GM18519 (cell line): ENCODE results near the gene CCDC174.

Source experiments
- ATAC-seq: cut with Tn5 transposase; IDR thresholded peaks from one replicate; pipeline ENCODE4 v1.9.1; 2021; ENCODE audit warnings: mild to moderate bottlenecking, moderate library complexity; ENCODE audit not compliant: unreplicated experiment, low FRiP score

CCDC174 gene

GRCh38 chr3:14698601-14699244, 47.2 kb downstream of the CCDC174 start:
- ATAC-seq, result no peak

GRCh38 chr3:14699643-14700042, 48.1 kb downstream of the CCDC174 start:
- no peak for ATAC-seq

- no peak for ATAC-seq
Measured at GRCh38 chr3:14700891-14701290, 49.3 kb downstream of the CCDC174 start.

- no peak for ATAC-seq
Measured at GRCh38 chr3:14701676-14702075, 50.1 kb downstream of the CCDC174 start.

GRCh38 chr3:14703128-14703750, 51.7 kb downstream of the CCDC174 start:
- no peak for ATAC-seq

- ATAC-seq, result no peak
Measured at GRCh38 chr3:14703791-14704190, 52.2 kb downstream of the CCDC174 start.

- no peak for ATAC-seq
Measured at GRCh38 chr3:14706096-14706495, 54.5 kb downstream of the CCDC174 start.

- ATAC-seq, result no peak
Measured at GRCh38 chr3:14716591-14716990, 65.0 kb downstream of the CCDC174 start.

- no peak for ATAC-seq
Measured at GRCh38 chr3:14717307-14717706, 65.7 kb downstream of the CCDC174 start.

- no peak for ATAC-seq
Measured at GRCh38 chr3:14718539-14718938, 67.0 kb downstream of the CCDC174 start.

- no peak for ATAC-seq
Measured at GRCh38 chr3:14719006-14719405, 67.4 kb downstream of the CCDC174 start.

GRCh38 chr3:14721126-14721864, 69.7 kb downstream of the CCDC174 start:
- no peak for ATAC-seq
